HEK293 (cell line): Measurements from ENCODE around the gene FBXO10.

Source experiments
- CTCF ChIA-PET: fragments of 350-600 bp; formaldehyde crosslinking; extraction: SDS; loops from one replicate; lab custom pipeline; 2021; ENCODE audit warnings: antibody characterized with exemption; lab: Yijun Ruan, JAX
- POLR2A ChIA-PET: fragments of 300-600 bp; formaldehyde crosslinking; extraction: SDS; loops from one replicate; lab custom pipeline; 2020; ENCODE audit warnings: antibody characterized with exemption, inconsistent platforms; lab: Yijun Ruan, JAX
- H3K27ac ChIP-seq: fragments of 200-500 bp; sonication (Bioruptor generic); 2 replicates; pipeline ENCODE4 v1.5.1; 2014; ENCODE audit warnings: low read depth, low read length, control low read depth, inconsistent platforms; ENCODE audit errors: extremely low read depth
- H3K36me3 ChIP-seq, 2 experiments: fragments of 200-500 bp in 1 of 2; sonication (Bioruptor generic) in 1 of 2; 1 replicate in 1 of 2; 2 replicates in 1 of 2; pipeline ENCODE4 v1.5.1; 2014 to 2017; ENCODE audit warnings: inconsistent platforms in 2 of 2, low read length in 2 of 2; ENCODE audit not compliant: control insufficient read depth in 2 of 2, insufficient read depth in 1 of 2
- H3K4me1 ChIP-seq: fragments of 200-500 bp; sonication (Bioruptor generic); 2 replicates; pipeline ENCODE4 v1.5.1; 2014; ENCODE audit warnings: mild to moderate bottlenecking, low read length, inconsistent platforms; ENCODE audit not compliant: control insufficient read depth, insufficient read depth
- H3K4me3 ChIP-seq: 2 replicates; pipeline ENCODE4 v1.5.1; 2011; ENCODE audit warnings: low read depth, mild to moderate bottlenecking, control low read depth, low read length, moderate library complexity
- H3K9me3 ChIP-seq: fragments of 200-500 bp; sonication (Bioruptor generic); 2 replicates; pipeline ENCODE4 v1.5.1; 2014; ENCODE audit warnings: low read depth, low read length, inconsistent platforms; ENCODE audit not compliant: control insufficient read depth, insufficient read depth
- GLIS2 ChIP-seq: fragments of 450-650 bp; formaldehyde crosslinking; IDR thresholded peaks from 2 replicates; pipeline ENCODE4 v1.5.1; 2016; ENCODE audit warnings: missing biosample characterization, missing genetic modification characterization
- PRDM1 ChIP-seq: fragments of 450-650 bp; formaldehyde crosslinking; IDR thresholded peaks from 2 replicates; pipeline ENCODE4; 2016; ENCODE audit warnings: missing biosample characterization, missing genetic modification characterization
- SP7 ChIP-seq: fragments of 450-650 bp; formaldehyde crosslinking; IDR thresholded peaks from 2 replicates; pipeline ENCODE4 v1.5.1; 2016; ENCODE audit warnings: missing biosample characterization, missing genetic modification characterization
- ZBTB48 ChIP-seq: fragments of 450-650 bp; formaldehyde crosslinking; IDR thresholded peaks from 2 replicates; pipeline ENCODE4 v1.5.1; 2016; ENCODE audit warnings: missing biosample characterization, missing genetic modification characterization
- ZNF148 ChIP-seq: fragments of 450-650 bp; formaldehyde crosslinking; IDR thresholded peaks from 2 replicates; pipeline ENCODE4 v1.5.0; 2017; ENCODE audit warnings: missing biosample characterization, missing genetic modification characterization, borderline replicate concordance
- ZNF169 ChIP-seq: fragments of 450-650 bp; formaldehyde crosslinking; IDR thresholded peaks from 2 replicates; pipeline ENCODE4 v1.5.1; 2016; ENCODE audit warnings: missing biosample characterization, missing genetic modification characterization
- ZNF214 ChIP-seq: fragments of 450-650 bp; formaldehyde crosslinking; IDR thresholded peaks from 2 replicates; pipeline ENCODE4 v1.5.1; 2017; ENCODE audit warnings: missing biosample characterization, mild to moderate bottlenecking, missing genetic modification characterization, borderline replicate concordance
- ZNF23 ChIP-seq: fragments of 450-650 bp; formaldehyde crosslinking; IDR thresholded peaks from 2 replicates; pipeline ENCODE4 v1.5.1; 2016; ENCODE audit warnings: missing biosample characterization, missing genetic modification characterization, borderline replicate concordance
- ZNF324 ChIP-seq: fragments of 450-650 bp; formaldehyde crosslinking; IDR thresholded peaks from 2 replicates; pipeline ENCODE4 v1.5.1; 2016; ENCODE audit warnings: missing biosample characterization, missing genetic modification characterization
- ZNF366 ChIP-seq: fragments of 450-650 bp; formaldehyde crosslinking; conservative IDR thresholded peaks from 2 replicates; pipeline ENCODE4 v1.5.1; 2016; ENCODE audit warnings: missing biosample characterization, missing genetic modification characterization
- ZNF426 ChIP-seq: fragments of 450-650 bp; formaldehyde crosslinking; IDR thresholded peaks from 2 replicates; pipeline ENCODE4 v1.5.1; 2017; ENCODE audit warnings: missing biosample characterization, missing genetic modification characterization, mild to moderate bottlenecking, inconsistent platforms, moderate library complexity
- ZNF433 ChIP-seq: fragments of 450-650 bp; formaldehyde crosslinking; IDR thresholded peaks from 2 replicates; pipeline ENCODE4 v1.5.1; 2016; ENCODE audit warnings: missing biosample characterization, missing genetic modification characterization, low read depth
- ZNF561 ChIP-seq: fragments of 450-650 bp; IDR thresholded peaks from 2 replicates; pipeline ENCODE4 v1.5.1; 2018; ENCODE audit warnings: missing biosample characterization, missing genetic modification characterization, borderline replicate concordance
- ZNF623 ChIP-seq: fragments of 450-650 bp; formaldehyde crosslinking; IDR thresholded peaks from 2 replicates; pipeline ENCODE4 v1.5.1; 2016; ENCODE audit warnings: missing biosample characterization, missing genetic modification characterization
- ZNF664 ChIP-seq: fragments of 450-650 bp; formaldehyde crosslinking; IDR thresholded peaks from 2 replicates; pipeline ENCODE4 v1.5.1; 2016; ENCODE audit warnings: missing biosample characterization, missing genetic modification characterization
- ZSCAN16 ChIP-seq: fragments of 450-650 bp; formaldehyde crosslinking; IDR thresholded peaks from 2 replicates; pipeline ENCODE4 v1.5.1; 2016; ENCODE audit warnings: missing biosample characterization, missing genetic modification characterization
- ZSCAN4 ChIP-seq: fragments of 450-650 bp; formaldehyde crosslinking; IDR thresholded peaks from 2 replicates; pipeline ENCODE4 v1.5.1; 2017; ENCODE audit warnings: missing biosample characterization, missing genetic modification characterization
- TF ChIP-seq, protein P1 (sequence below): IDR thresholded peaks from 2 replicates; pipeline ENCODE4 v1.6.1; 2011; ENCODE audit warnings: mild to moderate bottlenecking, low read depth, low read length, borderline replicate concordance

The FBXO10 gene

GRCh38 chr9:37617832-37618231 is 41.7 kb upstream of the FBXO10 start (continued):
- TF ChIP-seq SP7 (tag by site-specific recombination): peak; percentile 75

DNA sequence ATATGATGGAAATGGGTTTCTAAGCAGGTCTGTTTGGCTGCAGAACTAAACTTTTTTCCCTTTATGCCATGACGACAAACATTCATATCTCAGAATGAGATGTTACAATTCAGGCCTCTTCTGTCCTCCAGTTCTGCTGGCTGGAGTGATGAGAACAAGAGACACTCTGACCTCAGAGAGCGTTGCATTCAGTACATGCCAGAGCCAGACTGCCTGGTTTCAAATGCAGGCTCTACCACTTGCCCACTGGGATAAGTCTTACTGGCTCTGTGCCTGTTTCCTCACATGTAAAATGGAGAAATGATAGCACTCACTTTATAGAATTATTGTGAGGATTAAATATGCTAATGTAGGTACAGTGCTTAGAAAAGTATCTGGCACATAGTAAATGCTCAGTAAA is 41.0 kb upstream of the FBXO10 start:
- Histone ChIP-seq H3K4me1 (no peaks in the 10 kb centered on the region), H3K4me3 (no peak overlapping the region), H3K9me3 (no peaks in the 10 kb centered on the region), H3K27ac (no peak overlapping the region), H3K36me3 (no peaks in the 10 kb centered on the region)
- ChIA-PET CTCF (no interaction called here), POLR2A (no interaction called here)
- 0 out of 2 replicates have a peak, but pooled peaks have one; percentile 17 for TF ChIP-seq ZNF664 (tag by site-specific recombination)
- no peak for TF ChIP-seq ZBTB48 (tag by site-specific recombination)
- TF ChIP-seq ZNF148 (tag by site-specific recombination): no peak

GRCh38 chr9:37611961-37612360 is 35.8 kb upstream of the FBXO10 start:
- ChIA-PET POLR2A (no interaction called here), CTCF (interaction anchor here (0.5 to 0.9 kb wide), 2 partner anchors 169 to 457 kb away, joined by 3 to 4 read pairs; partner anchors contain the start of gene SHB)
- no peak overlapping the region for H3K4me3 ChIP-seq
- no peaks in the 10 kb centered on the region for H3K4me1 ChIP-seq
- H3K36me3 ChIP-seq: no peaks in the 10 kb centered on the region
- no peaks in the 10 kb centered on the region for H3K9me3 ChIP-seq
- H3K27ac ChIP-seq: no peak overlapping the region
- TF ChIP-seq ZNF324 (tag by site-specific recombination): no peak
- TF ChIP-seq PRDM1 (tag by site-specific recombination): no peak
- TF ChIP-seq ZNF623 (tag by site-specific recombination): no peak
- no peak for TF ChIP-seq ZNF561 (tag by site-specific recombination)
- TF ChIP-seq ZNF169 (tag by site-specific recombination): no peak
- no peak for TF ChIP-seq ZSCAN16 (tag by site-specific recombination)
- no peak for TF ChIP-seq ZNF426
- TF ChIP-seq, protein P1, sequence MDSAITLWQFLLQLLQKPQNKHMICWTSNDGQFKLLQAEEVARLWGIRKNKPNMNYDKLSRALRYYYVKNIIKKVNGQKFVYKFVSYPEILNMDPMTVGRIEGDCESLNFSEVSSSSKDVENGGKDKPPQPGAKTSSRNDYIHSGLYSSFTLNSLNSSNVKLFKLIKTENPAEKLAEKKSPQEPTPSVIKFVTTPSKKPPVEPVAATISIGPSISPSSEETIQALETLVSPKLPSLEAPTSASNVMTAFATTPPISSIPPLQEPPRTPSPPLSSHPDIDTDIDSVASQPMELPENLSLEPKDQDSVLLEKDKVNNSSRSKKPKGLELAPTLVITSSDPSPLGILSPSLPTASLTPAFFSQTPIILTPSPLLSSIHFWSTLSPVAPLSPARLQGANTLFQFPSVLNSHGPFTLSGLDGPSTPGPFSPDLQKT: no peak
- no peak for TF ChIP-seq ZSCAN4
- TF ChIP-seq GLIS2: no peak
- TF ChIP-seq ZNF366: no peak
- no peak for TF ChIP-seq ZNF23
- no peak for TF ChIP-seq ZNF433 (tag by site-specific recombination)
- no peak for TF ChIP-seq ZNF214 (tag by site-specific recombination)
